Esophagus squamous epithelium (tissue), 4 donors: Measurements from ENCODE around the gene SLC25A13.

Experiments used
- CTCF ChIP-seq, 6 experiments: fragments of 450-650 bp in 4 of 6; fragments of 200-600 bp in 2 of 6; sonication (generic) in 2 of 6; IDR thresholded peaks; one replicate each; pipeline ENCODE4 v1.5.1; 2016 to 2019; ENCODE audit warnings: antibody characterized with exemption in 6 of 6, mild to moderate bottlenecking in 4 of 6, moderate library complexity in 4 of 6
- POLR2A ChIP-seq, 4 donors: fragments of 450-650 bp; IDR thresholded peaks; one replicate each; pipeline ENCODE4 v1.6.1; 2017; ENCODE audit warnings: antibody characterized with exemption in 4 of 4, mild to moderate bottlenecking in 4 of 4, moderate library complexity in 3 of 4

GRCh38 chr7:96104984-96105383 lies 216.9 kb downstream of the SLC25A13 start:
- TF ChIP-seq CTCF (IDR thresholded peaks at IDR 0.05) (no peak), POLR2A (IDR thresholded peaks at IDR 0.05) (no peak)
